Stimulated activated naive CD8-positive, alpha-beta T cell treated with anti-CD3 and anti-CD28 coated beads, Interleukin-15, amount 100 ng/mL, for 72 hours (primary cell): ENCODE results near the gene SPOCK1.

Experiments
- ATAC-seq: fragments of 150-1000 bp; cut with Tn5 transposase; 2 replicates; pipeline ENCODE4 v1.10.0; 2021; ENCODE audit warnings: mild to moderate bottlenecking, moderate library complexity
- DNase-seq, 2 donors: peaks; one replicate each; pipeline ENCODE4 v3.0.0; 2021 to 2022
- H3K27ac Mint-ChIP-seq, 2 donors: one replicate each; pipeline ENCODE4 v1.8.0; 2022; ENCODE audit warnings: mild to moderate bottlenecking in 2 of 2, mixed read lengths in 2 of 2, moderate library complexity in 2 of 2
- H3K27me3 Mint-ChIP-seq: one replicate; pipeline ENCODE4 v1.8.0; 2022; ENCODE audit warnings: mixed read lengths
- H3K4me1 Mint-ChIP-seq: one replicate; pipeline ENCODE4 v1.8.0; 2022; ENCODE audit warnings: mild to moderate bottlenecking, mixed read lengths
- H3K4me3 Mint-ChIP-seq, 2 donors: one replicate each; pipeline ENCODE4 v1.8.0; 2022; ENCODE audit warnings: mild to moderate bottlenecking in 2 of 2, mixed read lengths in 2 of 2, moderate library complexity in 1 of 2
- H3K9me3 Mint-ChIP-seq, 2 donors: one replicate each; pipeline ENCODE4 v1.8.0; 2022; ENCODE audit warnings: mixed read lengths in 2 of 2

The SPOCK1 gene

DNA sequence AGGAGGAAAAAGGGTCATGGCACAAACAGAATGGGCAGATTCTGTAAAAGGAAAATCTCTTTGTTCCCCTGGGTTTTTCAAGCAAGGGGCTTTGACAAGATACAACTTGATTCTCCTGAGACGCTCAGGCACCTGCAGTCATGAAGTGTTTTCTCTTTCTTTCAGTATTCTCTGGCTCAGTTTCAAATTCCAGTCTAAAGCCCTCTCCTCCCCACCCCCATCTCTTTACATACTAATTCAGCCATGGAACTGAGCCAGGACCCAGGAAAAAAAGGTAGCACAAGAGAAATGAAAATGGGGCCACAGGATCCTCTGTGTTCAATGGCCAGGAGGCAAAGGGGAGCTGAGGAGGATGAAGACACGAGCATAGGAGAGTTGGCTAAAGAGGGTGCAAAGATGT lies 408.4 kb downstream of the SPOCK1 start:
- Mint-ChIP-seq H3K4me3 (no peak overlapping the region), H3K4me1 (no peaks in the 10 kb centered on the region), H3K9me3 (peaks cover 0 to 5% of the 10 kb centered on the region in 2 donors), H3K27ac (no peak overlapping the region), H3K27me3 (peaks cover 6% of the 10 kb centered on the region)
- no peak for DNase-seq
- ATAC-seq = no peak

GRCh38 chr5:137090151-137090550 lies 409.0 kb downstream of the SPOCK1 start:
- ATAC-seq (no peak), DNase-seq (no peak)
- Mint-ChIP-seq H3K27me3 (peaks cover 6% of the 10 kb centered on the region), H3K27ac (no peak overlapping the region), H3K4me3 (no peak overlapping the region), H3K4me1 (no peaks in the 10 kb centered on the region), H3K9me3 (peaks cover 0 to 5% of the 10 kb centered on the region in 2 donors)

DNA sequence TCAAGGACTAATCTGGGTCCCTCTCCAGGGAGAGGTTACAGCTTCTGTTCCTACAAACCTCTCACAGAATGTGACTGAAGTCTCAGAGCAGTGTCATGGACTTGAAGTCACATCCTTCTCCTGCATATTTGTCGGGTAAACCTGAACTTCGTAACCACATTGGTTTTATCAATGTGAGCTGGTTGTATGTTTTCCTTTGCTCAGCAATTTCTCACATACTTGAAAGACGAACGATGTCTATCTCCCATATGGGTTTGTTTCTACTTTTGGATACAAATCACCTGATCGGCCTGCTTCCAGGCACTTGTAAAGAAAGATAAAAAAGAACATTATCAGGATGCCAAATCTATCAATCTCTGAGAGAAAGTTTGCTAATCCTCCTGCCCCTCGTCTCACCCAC lies 411.0 kb downstream of the SPOCK1 start:
- no peaks in the 10 kb centered on the region for H3K4me1 Mint-ChIP-seq
- DNase-seq (no peak), ATAC-seq (no peak)
- no peak overlapping the region for H3K4me3 Mint-ChIP-seq
- no peak overlapping the region for H3K27ac Mint-ChIP-seq
- H3K27me3 Mint-ChIP-seq = peaks cover 6% of the 10 kb centered on the region
- peaks cover 0 to 5% of the 10 kb centered on the region in 2 donors for H3K9me3 Mint-ChIP-seq

GRCh38 chr5:137086342-137086741 lies 412.8 kb downstream of the SPOCK1 start:
- Mint-ChIP-seq H3K27me3 (peaks cover 6% of the 10 kb centered on the region), H3K27ac (no peak overlapping the region), H3K9me3 (peaks cover 0 to 5% of the 10 kb centered on the region in 2 donors), H3K4me3 (no peak overlapping the region), H3K4me1 (no peaks in the 10 kb centered on the region)
- no peak for DNase-seq
- no peak for ATAC-seq

- peaks cover 0 to 5% of the 10 kb centered on the region in 2 donors for H3K9me3 Mint-ChIP-seq
- no peak overlapping the region for H3K27ac Mint-ChIP-seq
- no peak overlapping the region for H3K4me3 Mint-ChIP-seq
- H3K27me3 Mint-ChIP-seq = peaks cover 8% of the 10 kb centered on the region
- no peak for DNase-seq
- no peaks in the 10 kb centered on the region for H3K4me1 Mint-ChIP-seq
- ATAC-seq = no peak
Measured at GRCh38 chr5:137085206-137085605, 413.9 kb downstream of the SPOCK1 start.

- Mint-ChIP-seq H3K27ac (no peak overlapping the region), H3K9me3 (peaks cover 0 to 5% of the 10 kb centered on the region in 2 donors), H3K27me3 (peaks cover 14% of the 10 kb centered on the region), H3K4me1 (no peaks in the 10 kb centered on the region), H3K4me3 (no peak overlapping the region)
- DNase-seq (no peak), ATAC-seq (no peak)
Measured at GRCh38 chr5:137084016-137084415, 415.1 kb downstream of the SPOCK1 start.

DNA sequence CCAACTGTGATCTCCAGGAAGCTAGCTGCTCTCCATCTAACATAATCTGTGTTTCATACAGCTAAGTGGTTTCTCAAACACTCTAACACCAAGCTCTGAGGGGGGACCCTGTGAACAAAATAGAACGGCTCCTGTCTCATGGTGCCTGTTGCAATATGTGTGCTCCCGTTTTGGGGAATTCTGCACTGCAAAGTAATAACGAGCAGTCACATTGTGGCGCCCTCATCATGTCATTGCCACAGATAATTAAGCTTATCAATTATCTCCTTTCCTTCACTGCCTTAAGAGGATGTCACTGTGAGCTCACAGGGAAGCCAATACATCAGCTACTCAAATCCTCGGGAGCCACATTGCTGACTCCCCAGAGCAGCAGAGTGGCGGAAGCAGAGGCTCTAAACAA lies 416.2 kb downstream of the SPOCK1 start:
- ATAC-seq = no peak
- no peaks in the 10 kb centered on the region for H3K4me1 Mint-ChIP-seq

GRCh38 chr5:137078171-137078665 lies 420.9 kb downstream of the SPOCK1 start:
- no peak for DNase-seq
- H3K4me3 Mint-ChIP-seq = no peak overlapping the region
- no peaks in the 10 kb centered on the region for H3K4me1 Mint-ChIP-seq
- H3K27me3 Mint-ChIP-seq = peaks cover 10% of the 10 kb centered on the region
- no peak overlapping the region for H3K27ac Mint-ChIP-seq
- H3K9me3 Mint-ChIP-seq = no peaks in the 10 kb centered on the region
- ATAC-seq = no peak

More for the DNA sequence above, 416.2 kb downstream of the SPOCK1 start:
- no peak for DNase-seq
- Mint-ChIP-seq H3K9me3 (no peaks in the 10 kb centered on the region), H3K27me3 (peaks cover 14% of the 10 kb centered on the region), H3K4me3 (no peak overlapping the region), H3K27ac (no peak overlapping the region)

DNA sequence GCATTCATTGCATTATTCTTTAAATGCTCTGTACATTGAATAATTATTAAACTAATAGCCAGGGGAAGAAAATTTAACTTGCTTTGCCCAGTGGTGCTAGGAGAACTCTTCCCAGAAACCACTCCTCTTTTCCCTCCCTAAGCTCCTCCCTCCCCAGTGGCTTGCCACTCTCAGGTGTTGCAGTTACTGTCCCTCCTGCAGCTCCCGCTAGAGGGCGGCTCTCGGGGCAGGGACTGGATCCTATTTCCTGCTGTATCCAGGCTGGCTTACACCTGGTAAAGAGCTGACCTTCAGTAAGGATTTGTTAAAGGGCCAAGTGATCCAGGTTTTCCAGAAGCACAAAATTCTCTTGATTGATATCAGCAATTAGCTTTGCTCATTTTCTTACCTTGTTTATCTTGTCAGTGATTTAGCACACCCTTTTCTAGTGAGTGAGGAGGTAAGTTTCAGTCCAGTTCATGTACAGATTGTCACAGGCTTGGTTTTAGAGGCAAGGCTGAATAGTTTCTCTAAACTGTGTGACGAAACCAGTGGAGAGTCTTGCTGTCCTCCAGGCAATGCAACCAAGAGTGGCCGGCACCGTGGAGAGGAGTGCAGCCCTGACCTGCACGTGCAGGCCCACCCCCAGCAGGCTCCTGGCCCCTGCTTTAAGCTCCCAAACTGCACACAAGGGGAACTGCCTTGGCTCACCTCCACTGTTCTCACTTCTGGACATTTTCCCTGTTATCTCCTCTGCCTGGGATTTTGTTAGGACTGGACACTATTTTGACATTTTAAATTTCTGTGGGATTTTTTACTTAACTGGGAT lies 423.8 kb downstream of the SPOCK1 start:
- H3K9me3 Mint-ChIP-seq = no peaks in the 10 kb centered on the region
- H3K27ac Mint-ChIP-seq = no peak overlapping the region
- ATAC-seq (no peak), DNase-seq (no peak)
- peaks cover 15% of the 10 kb centered on the region for H3K27me3 Mint-ChIP-seq
- H3K4me1 Mint-ChIP-seq = no peaks in the 10 kb centered on the region
- H3K4me3 Mint-ChIP-seq = no peak overlapping the region

- Mint-ChIP-seq H3K27me3 (peaks cover 8% of the 10 kb centered on the region), H3K4me3 (no peak overlapping the region), H3K9me3 (no peaks in the 10 kb centered on the region), H3K27ac (no peak overlapping the region), H3K4me1 (no peaks in the 10 kb centered on the region)
- no peak for ATAC-seq
- no peak for DNase-seq
Measured at GRCh38 chr5:137073189-137073588, 425.9 kb downstream of the SPOCK1 start.

GRCh38 chr5:137072361-137073115 lies 426.6 kb downstream of the SPOCK1 start:
- H3K4me1 Mint-ChIP-seq = no peaks in the 10 kb centered on the region
- ATAC-seq (no peak), DNase-seq (no peak)
- no peaks in the 10 kb centered on the region for H3K9me3 Mint-ChIP-seq
- no peak overlapping the region for H3K4me3 Mint-ChIP-seq
- no peak overlapping the region for H3K27ac Mint-ChIP-seq
- peaks cover 8% of the 10 kb centered on the region for H3K27me3 Mint-ChIP-seq

- no peak overlapping the region for H3K27ac Mint-ChIP-seq
- no peaks in the 10 kb centered on the region for H3K4me1 Mint-ChIP-seq
- DNase-seq (no peak), ATAC-seq (no peak)
- H3K4me3 Mint-ChIP-seq = no peak overlapping the region
- H3K9me3 Mint-ChIP-seq = no peaks in the 10 kb centered on the region
- peaks cover 8% of the 10 kb centered on the region for H3K27me3 Mint-ChIP-seq
Measured at GRCh38 chr5:137071931-137072330, 427.2 kb downstream of the SPOCK1 start.

DNA sequence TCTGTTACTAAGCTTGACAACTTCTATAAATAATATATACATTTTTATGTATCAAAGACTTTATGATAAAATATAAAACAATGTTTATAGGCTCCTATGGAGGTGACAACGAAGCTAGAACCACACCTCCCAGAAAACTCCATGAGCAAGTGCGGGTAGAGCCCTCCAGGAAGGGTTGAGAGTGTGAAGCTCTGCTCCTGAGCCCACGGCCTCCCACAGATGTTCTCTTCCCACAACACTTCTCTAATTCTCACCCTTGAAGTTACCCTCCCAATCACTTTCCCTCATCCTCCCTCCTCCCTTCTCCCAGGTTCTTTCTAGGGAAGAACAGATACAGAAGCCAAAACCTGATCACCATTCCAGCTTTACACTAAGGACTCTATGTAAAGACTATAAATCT lies 427.6 kb downstream of the SPOCK1 start:
- ATAC-seq (no peak), DNase-seq (no peak)
- no peaks in the 10 kb centered on the region for H3K4me1 Mint-ChIP-seq
- H3K9me3 Mint-ChIP-seq = no peaks in the 10 kb centered on the region
- no peak overlapping the region for H3K4me3 Mint-ChIP-seq
- peaks cover 8% of the 10 kb centered on the region for H3K27me3 Mint-ChIP-seq
- no peak overlapping the region for H3K27ac Mint-ChIP-seq

GRCh38 chr5:137070521-137070920 lies 428.6 kb downstream of the SPOCK1 start:
- Mint-ChIP-seq H3K27me3 (peaks cover 8% of the 10 kb centered on the region), H3K4me1 (no peaks in the 10 kb centered on the region), H3K9me3 (no peaks in the 10 kb centered on the region), H3K4me3 (no peak overlapping the region), H3K27ac (no peak overlapping the region)
- ATAC-seq (no peak), DNase-seq (no peak)

- Mint-ChIP-seq H3K4me3 (no peak overlapping the region), H3K9me3 (no peaks in the 10 kb centered on the region), H3K4me1 (no peaks in the 10 kb centered on the region), H3K27me3 (peaks cover 8% of the 10 kb centered on the region), H3K27ac (no peak overlapping the region)
- DNase-seq (no peak), ATAC-seq (no peak)
Measured at GRCh38 chr5:137069358-137069757, 429.8 kb downstream of the SPOCK1 start.

- H3K27me3 Mint-ChIP-seq = no peaks in the 10 kb centered on the region
- H3K9me3 Mint-ChIP-seq = no peaks in the 10 kb centered on the region
- ATAC-seq = no peak
- no peak for DNase-seq
- H3K4me1 Mint-ChIP-seq = no peaks in the 10 kb centered on the region
- H3K4me3 Mint-ChIP-seq = no peak overlapping the region
- no peak overlapping the region for H3K27ac Mint-ChIP-seq
Measured at GRCh38 chr5:137061382-137061781, 437.7 kb downstream of the SPOCK1 start.
